IMR-90 (cell line): ENCODE data around the gene INO80. TPM values are rescaled to one million over a fixed set of nuclear protein-coding genes. Genes with fewer than 3 reads are reported as not detected.
A peak's percentile ranks its signal among the peaks of the same experiment; 100 is the strongest.

ENCODE experiments used
- ATAC-seq: fragments of 200-7000 bp; cut with Tn5 transposase; 2 replicates; pipeline ENCODE4 v1.9.1; 2020; ENCODE audit warnings: low read depth, mild to moderate bottlenecking, moderate library complexity
- BruUV-seq: library from RNA; stranded (reverse); fragments of 400-500 nt; replicated peaks from 2 replicates; lab custom pipeline; 2021; lab: Mats Ljungman, UMichigan
- CTCF ChIA-PET: fragments of 300-600 bp; formaldehyde crosslinking; extraction: SDS; loops from one replicate; lab custom pipeline; 2021; ENCODE audit warnings: antibody characterized with exemption; lab: Yijun Ruan, JAX
- POLR2A ChIA-PET: fragments of 300-600 bp; sonication (Branson Sonifier 250); formaldehyde crosslinking; loops from one replicate; lab custom pipeline; 2022; ENCODE audit warnings: antibody characterized with exemption; ENCODE audit not compliant: unreplicated experiment; lab: Charles Lee
- DNase-seq: peaks from one replicate; pipeline ENCODE4 v3.0.0; 2013
- H2AFZ ChIP-seq: replicated peaks from 2 replicates; pipeline ENCODE3; 2013; ENCODE audit warnings: low read length, mild to moderate bottlenecking; ENCODE audit not compliant: poor library complexity
- H2AK5ac ChIP-seq: 2 replicates; pipeline ENCODE4 v1.6.1; 2013; ENCODE audit warnings: low read depth, low read length, inconsistent platforms
- H2AK9ac ChIP-seq: replicated peaks from 2 replicates; pipeline ENCODE3; 2013; ENCODE audit warnings: mild to moderate bottlenecking, low read depth, low read length, moderate library complexity; ENCODE audit not compliant: poor library complexity
- H2BK120ac ChIP-seq: 2 replicates; pipeline ENCODE4 v1.6.1; 2013; ENCODE audit warnings: low read depth, low read length, inconsistent platforms
- H2BK15ac ChIP-seq: 3 replicates; pipeline ENCODE4 v1.6.1; 2013; ENCODE audit warnings: low read depth, low read length, inconsistent platforms
- H2BK20ac ChIP-seq: 2 replicates; pipeline ENCODE4 v1.6.1; 2013; ENCODE audit warnings: low read depth, mild to moderate bottlenecking, inconsistent platforms, low read length, moderate library complexity
- H2BK5ac ChIP-seq: 2 replicates; pipeline ENCODE4 v1.6.1; 2013; ENCODE audit warnings: mild to moderate bottlenecking, low read depth, low read length, inconsistent platforms; ENCODE audit not compliant: poor library complexity, severe bottlenecking
- H3K14ac ChIP-seq: replicated peaks from 2 replicates; pipeline ENCODE4 v1.6.1; 2013; ENCODE audit warnings: low read depth, low read length, inconsistent platforms
- H3K18ac ChIP-seq: 2 replicates; pipeline ENCODE4 v1.6.1; 2013; ENCODE audit warnings: low read depth, low read length, control low read depth
- H3K23ac ChIP-seq: 2 replicates; pipeline ENCODE4 v1.6.1; 2013; ENCODE audit warnings: low read depth, low read length, inconsistent platforms
- H3K27ac ChIP-seq: 2 replicates; pipeline ENCODE4 v1.5.1; 2013; ENCODE audit warnings: mild to moderate bottlenecking, control low read depth, low read length; ENCODE audit not compliant: insufficient read depth
- H3K27me3 ChIP-seq: 2 replicates; pipeline ENCODE4 v1.6.1; 2013; ENCODE audit warnings: low read length; ENCODE audit not compliant: control insufficient read depth, insufficient read depth
- H3K36me3 ChIP-seq: 2 replicates; pipeline ENCODE4 v1.6.1; 2013; ENCODE audit warnings: low read length, mixed read lengths; ENCODE audit not compliant: control insufficient read depth, insufficient read depth
- H3K4ac ChIP-seq: 2 replicates; pipeline ENCODE4 v1.6.1; 2013; ENCODE audit warnings: low read depth, low read length, inconsistent platforms
- H3K4me1 ChIP-seq: 2 replicates; pipeline ENCODE4 v1.6.1; 2013; ENCODE audit warnings: low read length, mixed read lengths; ENCODE audit not compliant: control insufficient read depth, insufficient read depth
- H3K4me2 ChIP-seq: 2 replicates; pipeline ENCODE4 v1.6.1; 2013; ENCODE audit warnings: low read depth, mild to moderate bottlenecking, control low read depth, low read length, moderate library complexity
- H3K4me3 ChIP-seq: 2 replicates; pipeline ENCODE4 v1.5.1; 2013; ENCODE audit warnings: low read depth, mild to moderate bottlenecking, control low read depth, low read length, moderate library complexity; ENCODE audit not compliant: insufficient read depth
- H3K56ac ChIP-seq: 2 replicates; pipeline ENCODE4 v1.6.1; 2013; ENCODE audit warnings: low read length, inconsistent platforms; ENCODE audit not compliant: insufficient read depth; ENCODE audit errors: extremely low read depth
- H3K79me1 ChIP-seq, 2 experiments: 2 replicates each; pipeline ENCODE4 v1.6.1; 2013; ENCODE audit warnings: low read length in 2 of 2, inconsistent platforms in 1 of 2, low read depth in 1 of 2
- H3K9ac ChIP-seq: 2 replicates; pipeline ENCODE4 v1.6.1; 2013; ENCODE audit warnings: low read depth, low read length, control low read depth
- H3K9me1 ChIP-seq: 2 replicates; pipeline ENCODE4 v1.6.1; 2013; ENCODE audit warnings: low read length, inconsistent platforms; ENCODE audit not compliant: insufficient read depth
- H3K9me3 ChIP-seq: 2 replicates; pipeline ENCODE4 v1.6.1; 2013; ENCODE audit warnings: low read length; ENCODE audit not compliant: control insufficient read depth, insufficient read depth
- H4K20me1 ChIP-seq: 2 replicates; pipeline ENCODE4 v1.6.1; 2013; ENCODE audit warnings: low read length, inconsistent platforms; ENCODE audit not compliant: insufficient read depth
- H4K5ac ChIP-seq: 2 replicates; pipeline ENCODE4 v1.6.1; 2013; ENCODE audit warnings: mild to moderate bottlenecking, low read depth, low read length, control low read depth
- H4K8ac ChIP-seq, 2 experiments: 2 replicates each; pipeline ENCODE4 v1.6.1; 2013; ENCODE audit warnings: low read depth in 2 of 2, low read length in 2 of 2, control low read depth in 1 of 2, inconsistent platforms in 1 of 2
- H4K91ac ChIP-seq: 2 replicates; pipeline ENCODE4 v1.6.1; 2013; ENCODE audit warnings: low read depth, low read length, inconsistent platforms; ENCODE audit not compliant: insufficient read depth
- CEBPB ChIP-seq: IDR thresholded peaks from 2 replicates; pipeline ENCODE4 v1.6.1; 2012; ENCODE audit warnings: low read depth, low read length, improper control_type of control experiment
- ELK1 ChIP-seq: fragments of 150-350 bp; IDR thresholded peaks from 2 replicates; pipeline ENCODE4 v1.6.1; 2016; ENCODE audit warnings: low read depth, mild to moderate bottlenecking, low read length, moderate library complexity, borderline replicate concordance
- MAFK ChIP-seq: IDR thresholded peaks from 2 replicates; pipeline ENCODE4 v1.6.1; 2012; ENCODE audit warnings: low read depth, low read length, improper control_type of control experiment
- MAZ ChIP-seq: IDR thresholded peaks from 2 replicates; pipeline ENCODE4 v1.6.1; 2012; ENCODE audit warnings: low read depth, mild to moderate bottlenecking, low read length, improper control_type of control experiment, moderate library complexity, borderline replicate concordance
- SMC3 ChIP-seq: fragments of 150-350 bp; IDR thresholded peaks from 2 replicates; pipeline ENCODE4 v1.6.1; 2016; ENCODE audit warnings: low read depth, mild to moderate bottlenecking, antibody characterized with exemption, low read length, moderate library complexity
- USF2 ChIP-seq: fragments of 150-350 bp; IDR thresholded peaks from 2 replicates; pipeline ENCODE4 v1.6.1; 2017; ENCODE audit warnings: mild to moderate bottlenecking, antibody characterized with exemption, low read length, low read depth
- WGBS, 2 experiments: methylation state at CpG; one replicate each; pipeline versions ENCODE4 v1.1.5 to v1.1.7; 2013; ENCODE audit warnings: missing lambda C conversion rate in 2 of 2; ENCODE audit not compliant: insufficient read length in 1 of 2; ENCODE audit errors: extremely low coverage in 2 of 2; 5-methylcytosine and 5-hydroxymethylcytosine counted together
- dilution Hi-C: fragments of 300-500 bp; cut with HindIII; formaldehyde crosslinking; loops from one replicate; pipeline ENCODE4 v1.14.3; 2018; ENCODE audit warnings: low sequenced_read_pairs; ENCODE audit not compliant: unreplicated experiment
- in situ Hi-C: fragments of 300-500 bp; cut with MboI; formaldehyde crosslinking; loops from 3 replicates; pipeline ENCODE4 v1.14.3; 2019; ENCODE audit warnings: low sequenced_read_pairs, inconsistent platforms, mixed read lengths
- intact Hi-C: fragments of 100-400 bp; cut with micrococcal nuclease; formaldehyde crosslinking; loops from 2 replicates; pipeline ENCODE4 v1.10.0; 2022
- polyA plus RNA-seq, 3 experiments: library from polyadenylated mRNA; depleted of rRNA; stranded (reverse); fragments of >200 nt; gene quantifications; 2 replicates each; pipeline ENCODE4 v1.2.3, GENCODE V29; 2012; ENCODE audit warnings: low replicate concordance in 1 of 3
- total RNA-seq: library from RNA; depleted of rRNA; stranded (reverse); fragments of >200 nt; gene quantifications from 2 replicates; pipeline ENCODE4 v1.2.3, GENCODE V29; 2012

Gene INO80
- total and polyA plus RNA-seq, 2 of the 4 experiments (the other 2 are of a cell fraction) = 6.0 to 13.3 TPM

GRCh38 chr15:41019174-41019573, 96.9 kb downstream of the INO80 start:
- H2AFZ ChIP-seq = no peak overlapping the region
- WGBS, 2 experiments = 75% methylated on average over 2 of the region's 5 CpGs; no CpG with 5 or more reads in 1 of the 2 experiments
- H4K5ac ChIP-seq = no peak overlapping the region
- H3K27me3 ChIP-seq = no peaks in the 10 kb centered on the region
- peaks cover 6% of the 10 kb centered on the region for H3K9me1 ChIP-seq
- H4K20me1 ChIP-seq = no peaks in the 10 kb centered on the region
- H2AK5ac ChIP-seq = peak overlapping the region; percentile 24; the same call in 1 of the 2 replicates
- peak overlapping the region; percentile 40 for H3K14ac ChIP-seq
- no peak overlapping the region; the same call in 1 of the 2 replicates for H3K18ac ChIP-seq
- H2AK9ac ChIP-seq = no peak overlapping the region
- DNase-seq (no peak), ATAC-seq (no peak)
- ChIA-PET POLR2A (interaction anchor here (0.7 to 1.1 kb wide), 2 partner anchors 61 to 78 kb away, joined by 3 read pairs; no protein-coding TSS in a partner anchor), CTCF (interaction anchor here (0.6 to 3.2 kb wide), 16 partner anchors 9 to 125 kb away, joined by 3 to 39 read pairs (median 4); partner anchors contain the start of genes CHAC1, DLL4 and VPS18)
- in situ Hi-C loops (no loop called here), intact Hi-C loops (loop anchor here (5.0 kb wide), 1 partner anchor 67 kb away; the partner anchor contains the start of gene CHAC1), dilution Hi-C loops (no loop called here)
- peak overlapping the region; percentile 30 for H2BK5ac ChIP-seq
- no TSS peak for BruUV-seq
- peak overlapping the region; percentile 71 for H2BK120ac ChIP-seq
- peak overlapping the region; percentile 41; the same call in 1 of the 2 replicates for H2BK20ac ChIP-seq
- H3K79me1 ChIP-seq = peaks cover 25 to 63% of the 10 kb centered on the region in 2 experiments
- no peak overlapping the region for H3K56ac ChIP-seq
- H3K23ac ChIP-seq = peak overlapping the region; percentile 11; the same call in 1 of the 2 replicates
- H3K36me3 ChIP-seq = peaks cover 9% of the 10 kb centered on the region; the same call in 1 of the 2 replicates
- peak overlapping the region; percentile 64; the same call in 1 of the 2 replicates for H3K4ac ChIP-seq
- no peak overlapping the region; the same call in 2 of the 3 replicates for H2BK15ac ChIP-seq
- TF ChIP-seq CEBPB = no peak
- TF ChIP-seq MAFK = no peak
- no peak for TF ChIP-seq ELK1
- no peak for TF ChIP-seq USF2
- TF ChIP-seq SMC3 = no peak
- TF ChIP-seq MAZ = no peak
- H4K91ac ChIP-seq = no peak overlapping the region
- H3K4me3 ChIP-seq = no peak overlapping the region
- H3K9me3 ChIP-seq = no peaks in the 10 kb centered on the region
- H4K8ac ChIP-seq = peak overlapping the region in 1 of 2 experiments; percentile 32; a peak in 1 of 4 replicates
- no peak overlapping the region for H3K4me2 ChIP-seq
- H3K9ac ChIP-seq = no peak overlapping the region
- no peak overlapping the region for H3K27ac ChIP-seq
- peaks cover 15% of the 10 kb centered on the region for H3K4me1 ChIP-seq
